Heart left ventricle (tissue), 16 donors: ENCODE measurements around the gene CDCP2. TPM values are rescaled to one million over a fixed set of nuclear protein-coding genes. Genes with fewer than 3 reads are reported as not detected.

Experiments used
- ATAC-seq, 4 donors: fragments of 200-7000 bp; cut with Tn5 transposase; one replicate each; pipeline ENCODE4 v1.9.1; 2020 to 2022; ENCODE audit warnings: moderate library complexity in 4 of 4, mild to moderate bottlenecking in 3 of 4, moderate number of reproducible peaks in 1 of 4
- DNase-seq, 5 donors: peaks; one replicate each; pipeline ENCODE4 v3.0.0-alpha.2; 2020
- H3K27ac ChIP-seq, 12 donors: fragments of 200-600 bp; sonication (generic) in 4 of 12; one replicate each; pipeline versions ENCODE4 v1.5.0 to v1.8.0; 2016 to 2022; ENCODE audit warnings: mild to moderate bottlenecking in 2 of 12
- H3K27me3 ChIP-seq, 9 donors: fragments of 200-600 bp; sonication (generic) in 2 of 9; one replicate each; pipeline versions ENCODE4 v1.5.1 to v1.8.0; 2016 to 2022; ENCODE audit warnings: mild to moderate bottlenecking in 3 of 9
- H3K36me3 ChIP-seq, 9 donors: fragments of 200-600 bp; sonication (generic) in 2 of 9; one replicate each; pipeline versions ENCODE4 v1.5.0 to v1.8.0; 2018 to 2022; ENCODE audit warnings: mild to moderate bottlenecking in 2 of 9
- H3K4me1 ChIP-seq, 12 donors: fragments of 200-600 bp; sonication (generic) in 4 of 12; one replicate each; pipeline versions ENCODE4 v1.5.0 to v1.8.0; 2016 to 2022; ENCODE audit warnings: mild to moderate bottlenecking in 3 of 12
- H3K4me3 ChIP-seq, 12 donors: fragments of 200-600 bp; sonication (generic) in 4 of 12; one replicate each; pipeline versions ENCODE4 v1.5.0 to v1.8.0; 2017 to 2022; ENCODE audit warnings: mild to moderate bottlenecking in 9 of 12, moderate library complexity in 4 of 12
- H3K9me3 ChIP-seq, 12 donors: fragments of 200-600 bp; sonication (generic) in 4 of 12; one replicate each; pipeline versions ENCODE4 v1.5.0 to v1.8.0; 2016 to 2022; ENCODE audit warnings: mild to moderate bottlenecking in 1 of 12
- CTCF ChIP-seq, 12 donors: fragments of 200-600 bp; sonication (generic) in 4 of 12; IDR thresholded peaks; one replicate each; pipeline versions ENCODE4 v1.5.0 to v1.8.0; 2018 to 2022; ENCODE audit warnings: antibody characterized with exemption in 12 of 12, mild to moderate bottlenecking in 5 of 12
- POLR2A ChIP-seq, 2 donors: fragments of 450-650 bp; IDR thresholded peaks; one replicate each; pipeline ENCODE4 v1.6.1; 2017; ENCODE audit warnings: antibody characterized with exemption in 2 of 2, mild to moderate bottlenecking in 2 of 2, moderate library complexity in 2 of 2
- WGBS, 4 donors: extraction: QIAGEN DNeasy Blood & Tissue Kit in 2 of 4; methylation state at CpG; one replicate each; pipeline versions ENCODE4 v1.1.5 to v1.1.7; 2013 to 2018; 5-methylcytosine and 5-hydroxymethylcytosine counted together
- intact Hi-C, 10 donors: fragments of 100-400 bp; cut with DNase I; formaldehyde crosslinking; loops; one replicate each; pipeline versions ENCODE4 v1.11.1 to v1.14.2; 2022
- polyA plus RNA-seq, 2 donors: library from polyadenylated mRNA; stranded (reverse); fragments of 200-250 nt; gene quantifications; one replicate each; pipeline ENCODE4 v1.2.3, GENCODE V29; 2013
- total RNA-seq, 9 donors: library from RNA; depleted of rRNA in 2 of 9; stranded (reverse); fragments of >200 nt in 2 of 9; fragmentation: NEBNext Ultra II Directional in 3 of 9; extraction: Animal tissue kit (Norgen Biotek cat#: 25700) in 3 of 9; gene quantifications; one replicate each; pipeline versions ENCODE4 v1.1.0 to v1.2.4, GENCODE V29; 2016 to 2023
- donor health status: ischemic (EF 13 %, LVEDD 7.1; RV severe dilation, severe dysfunction).
- donor health status: healthy with polysubstance abuse.
- donor health status: DM: no; HTN: yes; CAD: no.
- donor health status: DM: no; HTN: no; CAD: no.
- donor health status: ischemic (EF 25% LVEDD 6.9; RV normal size, moderate dysfunction).
- donor health status: ischemic (EF 25% LVEDD 5.7; RV mildly dilated, moderate dysfunction).
- donor health status: healthy.
- donor health status: DM: yes; HTN: yes; CAD: no.
- donor health status: ischemic (EF 35%, LVEDD 5.7; RV mildly dilated, moderate dysfunction).
- donor health status: nonischemic (EF 11% LVEDD 7.7; RV severe dilation, severe dysfunction).
- donor health status: DM: yes; HTN: yes; CAD: no.
- donor health status: PGD.
- donor health status: ischemic (EF 29% LVEDD 5.4; RV normal size, mild dysfunction).
- donor health status: nonischemic (EF 23%, LVEDD 6.1; RV moderate dilation, normal function).

Gene CDCP2
- total and polyA plus RNA-seq, 11 donors: 0.29 TPM; not detected in 10

GRCh38 chr1:54153535-54154439, 987 bp upstream of the CDCP2 start:
- ATAC-seq: peak; percentile 42 to 86 (median 68)
- Histone ChIP-seq H3K36me3 (no peaks in the 10 kb centered on the region), H3K9me3 (no peaks in the 10 kb centered on the region), H3K4me3 (no peak overlapping the region), H3K4me1 (peaks cover 0 to 8% (median 0%) of the 10 kb centered on the region in 12 donors), H3K27me3 (no peaks in the 10 kb centered on the region), H3K27ac (no peak overlapping the region)
- TF ChIP-seq POLR2A (IDR thresholded peaks at IDR 0.05) (no peak), CTCF (IDR thresholded peaks at IDR 0.05) (no peak)
- intact Hi-C loops: no loop called here
- whole genome bisulfite sequencing, 4 donors: 63 to 74% (median 67%) methylated on average over 19 of the region's 19 CpGs
- DNase-seq: peak in 1 of 5 donors; percentile 66

- Histone ChIP-seq H3K9me3 (no peaks in the 10 kb centered on the region), H3K27ac (no peak overlapping the region), H3K36me3 (no peaks in the 10 kb centered on the region), H3K27me3 (no peaks in the 10 kb centered on the region), H3K4me1 (peaks cover 0 to 8% (median 0%) of the 10 kb centered on the region in 12 donors), H3K4me3 (no peak overlapping the region)
- TF ChIP-seq POLR2A (IDR thresholded peaks at IDR 0.05) (no peak), CTCF (IDR thresholded peaks at IDR 0.05) (no peak)
- intact Hi-C loops: no loop called here
- DNase-seq (no peak), ATAC-seq (no peak)
- WGBS, 4 donors: 87 to 92% (median 89%) methylated on average over 5 of the region's 5 CpGs
Observed at GRCh38 chr1:54151013-54151412, 1.8 kb downstream of the CDCP2 start.

- no peaks in the 10 kb centered on the region for H3K27me3 ChIP-seq
- DNase-seq: no peak
- TF ChIP-seq CTCF (IDR thresholded peaks at IDR 0.05): no peak
- no peak for TF ChIP-seq POLR2A (IDR thresholded peaks at IDR 0.05)
- WGBS, 4 donors: 93 to 99% (median 96%) methylated on average over 3 of the region's 3 CpGs
- no peak overlapping the region for H3K27ac ChIP-seq
- peaks cover 0 to 8% (median 0%) of the 10 kb centered on the region in 12 donors for H3K4me1 ChIP-seq
- no peak overlapping the region for H3K4me3 ChIP-seq
- no peaks in the 10 kb centered on the region for H3K36me3 ChIP-seq
- no peak for ATAC-seq
- intact Hi-C loops: no loop called here
- no peaks in the 10 kb centered on the region for H3K9me3 ChIP-seq
Observed at GRCh38 chr1:54149734-54150133, 3.1 kb downstream of the CDCP2 start.

GRCh38 chr1:54144366-54144765, 8.4 kb downstream of the CDCP2 start:
- Histone ChIP-seq H3K36me3 (no peaks in the 10 kb centered on the region), H3K4me3 (no peak overlapping the region), H3K4me1 (no peaks in the 10 kb centered on the region), H3K27ac (no peak overlapping the region), H3K27me3 (no peaks in the 10 kb centered on the region), H3K9me3 (no peaks in the 10 kb centered on the region)
- WGBS, 4 donors: 93 to 98% (median 98%) methylated on average over 10 to 11 of the region's 11 CpGs
- intact Hi-C loops: no loop called here
- ATAC-seq (no peak), DNase-seq (no peak)
- TF ChIP-seq CTCF (IDR thresholded peaks at IDR 0.05) (no peak), POLR2A (IDR thresholded peaks at IDR 0.05) (no peak)
